ENCODE results near the gene CYP3A7. TPM values are rescaled to one million over a fixed set of nuclear protein-coding genes. Genes with fewer than 3 reads are reported as not detected.
A peak's percentile ranks its signal among the peaks of the same experiment; 100 is the strongest.
"Not testable (repeated sequence)": the region's sequence is repeated elsewhere in the genome, so short reads cannot be mapped to it uniquely, and the experiment has no call there.

The CYP3A7 gene
- total RNA-seq, 1 donor = not detected

DNA sequence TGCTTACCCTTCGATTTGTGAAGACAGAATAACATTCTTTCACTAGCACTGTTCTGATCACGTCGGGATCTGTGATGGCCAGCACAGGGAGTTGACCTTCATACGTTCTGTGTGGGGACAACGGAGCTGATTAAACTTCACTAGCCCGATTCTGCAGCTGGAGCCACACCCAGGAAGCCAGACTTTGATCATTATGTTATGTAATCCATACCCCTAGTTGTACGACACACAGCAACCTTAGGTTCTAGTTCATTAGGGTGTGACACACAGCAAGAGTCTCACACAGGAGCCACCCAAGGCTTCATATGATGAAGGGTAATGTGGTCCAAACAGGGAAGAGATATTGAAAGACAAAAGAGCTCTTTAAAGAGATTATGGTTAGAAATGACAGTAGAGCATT is 62.4 kb downstream of the CYP3A7 start:
- no peak for TF ChIP-seq CTCF (IDR thresholded peaks at IDR 0.05; ENCODE audit: insufficient read depth, low read depth, low read length)
- DNase-seq (ENCODE audit: low read depth) = no peak
- H3K4me3 ChIP-seq (ENCODE audit: low read depth, low read length) = no peak overlapping the region

GRCh38 chr7:99669782-99670181 is 65.2 kb downstream of the CYP3A7 start:
- no peak overlapping the region for H3K4me3 ChIP-seq (ENCODE audit: low read depth, low read length)
- TF ChIP-seq CTCF (IDR thresholded peaks at IDR 0.05; ENCODE audit: insufficient read depth, low read depth, low read length) = no peak
- peak; percentile 7 for DNase-seq (ENCODE audit: low read depth)

DNA sequence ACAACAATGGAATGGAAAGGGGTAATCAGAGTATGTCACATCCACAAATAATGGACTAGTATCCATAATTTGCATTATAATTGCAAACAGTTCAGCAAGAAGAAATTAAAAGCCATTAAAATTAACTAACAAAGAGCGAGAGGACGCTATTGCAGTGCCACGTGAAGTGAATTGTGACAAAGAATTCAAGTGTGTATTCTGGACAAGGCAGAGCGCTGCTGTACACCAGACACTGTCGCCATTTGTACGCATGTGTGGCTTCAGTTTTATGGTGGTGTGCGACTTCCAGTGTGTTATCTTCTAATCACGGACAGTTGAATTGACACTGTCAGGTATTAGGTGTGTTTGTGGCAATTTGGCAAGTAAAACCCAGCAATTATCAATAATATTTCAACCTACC is 66.5 kb downstream of the CYP3A7 start:
- no peak for TF ChIP-seq CTCF (IDR thresholded peaks at IDR 0.05; ENCODE audit: insufficient read depth, low read depth, low read length)
- DNase-seq (ENCODE audit: low read depth) = no peak
- H3K4me3 ChIP-seq (ENCODE audit: low read depth, low read length) = no peak overlapping the region

- no peak for TF ChIP-seq CTCF (IDR thresholded peaks at IDR 0.05; ENCODE audit: insufficient read depth, low read depth, low read length)
- no peak overlapping the region for H3K4me3 ChIP-seq (ENCODE audit: low read depth, low read length)
- DNase-seq (ENCODE audit: low read depth) = no peak
Measured at GRCh38 chr7:99667179-99667578, 67.8 kb downstream of the CYP3A7 start.

GRCh38 chr7:99666013-99666395 is 69.0 kb downstream of the CYP3A7 start:
- no peak for TF ChIP-seq CTCF (IDR thresholded peaks at IDR 0.05; ENCODE audit: insufficient read depth, low read depth, low read length)
- no peak for DNase-seq (ENCODE audit: low read depth)
- H3K4me3 ChIP-seq (ENCODE audit: low read depth, low read length) = no peak overlapping the region

GRCh38 chr7:99665312-99666012 is 69.5 kb downstream of the CYP3A7 start:
- TF ChIP-seq CTCF (IDR thresholded peaks at IDR 0.05; ENCODE audit: insufficient read depth, low read depth, low read length) = no peak
- no peak for DNase-seq (ENCODE audit: low read depth)
- no peak overlapping the region for H3K4me3 ChIP-seq (ENCODE audit: low read depth, low read length)

DNA sequence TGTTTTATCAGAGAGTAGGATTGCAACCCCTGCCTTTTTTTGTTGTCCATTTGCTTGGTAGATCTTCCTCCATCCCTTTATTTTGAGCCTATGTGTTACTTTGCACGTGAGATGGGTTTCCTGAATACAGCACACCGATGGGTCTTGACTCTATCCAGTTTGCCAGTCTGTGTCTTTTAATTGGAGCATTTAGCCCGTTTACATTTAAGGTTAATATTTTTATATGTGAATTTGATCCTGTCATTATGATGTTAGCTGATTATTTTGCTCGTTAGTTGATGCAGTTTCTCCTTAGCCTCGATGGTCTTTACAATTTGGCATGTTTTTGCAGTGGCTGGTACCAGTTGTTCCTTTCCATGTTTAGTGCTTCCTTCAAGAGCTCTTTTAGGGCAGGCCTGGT is 77.1 kb downstream of the CYP3A7 start:
- DNase-seq (ENCODE audit: low read depth); H3K4me3 ChIP-seq (ENCODE audit: low read depth, low read length): not testable (repeated sequence)

Small RNAs within 50 kb of the gene (small RNA-seq; reads per million reads assigned to genes)
- not detected for gene CYP3A51P
- not detected for gene CYP3A7-CYP3A51P

Other genes starting within 250 kb of the CYP3A7 start
- gene ZNF394, start 234.9 kb downstream of the CYP3A7 start, total RNA-seq = 22.5 and 30.2 TPM in 2 replicates
- 11.6 and 17.7 TPM in 2 replicates for gene ZKSCAN5, start 230.5 kb downstream of the CYP3A7 start, total RNA-seq
- 5.5 and 9.5 TPM in 2 replicates for gene FAM200A, start 183.1 kb downstream of the CYP3A7 start, total RNA-seq
- 75.7 and 88.5 TPM in 2 replicates for gene ZNF655, start 176.6 kb downstream of the CYP3A7 start, total RNA-seq
- gene TMEM225B, start 136.9 kb downstream of the CYP3A7 start, total RNA-seq = 0.43 and 1.6 TPM in 2 replicates
- gene ZSCAN25, start 118.2 kb downstream of the CYP3A7 start, total RNA-seq = 11.9 and 13.4 TPM in 2 replicates
- gene CYP3A5, start 55.2 kb downstream of the CYP3A7 start, total RNA-seq = under 0.01 and 0.43 TPM in 2 replicates
- not detected in 2 replicates for gene CYP3A4, start 49.0 kb upstream of the CYP3A7 start, total RNA-seq
- gene CYP3A43, start 92.8 kb upstream of the CYP3A7 start, total RNA-seq = not detected in 2 replicates
- gene OR2AE1, start 141.8 kb upstream of the CYP3A7 start, total RNA-seq = 0.32 TPM in 1 of 2 replicates, not detected in the other
- gene TRIM4, start 184.3 kb upstream of the CYP3A7 start, total RNA-seq = 17.7 and 27.2 TPM in 2 replicates
- not detected in 2 replicates for gene GJC3, start 194.4 kb upstream of the CYP3A7 start, total RNA-seq
- gene AZGP1, start 240.8 kb upstream of the CYP3A7 start, total RNA-seq = not detected in 2 replicates

All from fibroblast of villous mesenchyme (primary cell).